GM12878 (cell line): Measurements from ENCODE around the gene TMEM176A. TPM values are rescaled to one million over a fixed set of nuclear protein-coding genes. Genes with fewer than 3 reads are reported as not detected.

ENCODE experiments used
- ATAC-seq: fragments of 200-7000 bp; cut with Tn5 transposase; 3 replicates; pipeline ENCODE4 v1.9.1; 2020; ENCODE audit warnings: mild to moderate bottlenecking, moderate library complexity
- BruUV-seq: library from RNA; stranded (reverse); fragments of 400-500 nt; replicated peaks from 2 replicates; lab custom pipeline; 2021; lab: Mats Ljungman, UMichigan
- CTCF ChIA-PET: fragments of 300-600 bp; sonication (Branson Sonifier 250); formaldehyde crosslinking; extraction: SDS; loops from one replicate; lab custom pipeline; 2021; ENCODE audit warnings: inconsistent platforms; lab: Yijun Ruan, JAX
- POLR2A ChIA-PET: fragments of 350-600 bp; formaldehyde crosslinking; extraction: SDS; loops from one replicate; lab custom pipeline; 2021; ENCODE audit warnings: inconsistent platforms; lab: Charles Lee
- RAD21 ChIA-PET: fragments of 300-600 bp; sonication (Branson Sonifier 250); formaldehyde crosslinking; loops from one replicate; lab custom pipeline; 2023; ENCODE audit warnings: antibody characterized with exemption; ENCODE audit not compliant: unreplicated experiment; lab: Charles Lee
- SMC1A ChIA-PET: fragments of 300-600 bp; sonication (Branson Sonifier 250); formaldehyde crosslinking; loops from one replicate; lab custom pipeline; 2023; ENCODE audit not compliant: unreplicated experiment, uncharacterized antibody; lab: Charles Lee
- DNase-seq: peaks from one replicate; pipeline ENCODE4 v3.0.0-alpha.2; 2011; ENCODE audit warnings: low read depth, low spot score
- FAIRE-seq: peaks from 3 replicates; lab custom pipeline; 2011; peaks lifted over from hg19 to GRCh38; lab: Jason Lieb, UNC
- H2AFZ ChIP-seq: 2 replicates; pipeline ENCODE4 v1.6.0; 2011; ENCODE audit warnings: low read depth, low read length, control low read depth; ENCODE audit not compliant: control insufficient read depth
- H3K27ac ChIP-seq: 2 replicates; pipeline ENCODE4 v1.5.1; 2011; ENCODE audit warnings: control low read depth; ENCODE audit not compliant: control insufficient read depth, insufficient read depth
- H3K27me3 ChIP-seq, 2 experiments: replicated peaks in 1 of 2; 2 replicates each; pipeline versions ENCODE4 v1.6.0 to v1.6.1; 2011; ENCODE audit warnings: low read length in 1 of 2; ENCODE audit not compliant: control insufficient read depth in 2 of 2, insufficient read depth in 2 of 2
- H3K36me3 ChIP-seq, 2 experiments: 2 replicates each; pipeline ENCODE4 v1.5.1; 2011; ENCODE audit warnings: low read length in 1 of 2; ENCODE audit not compliant: control insufficient read depth in 2 of 2, insufficient read depth in 2 of 2
- H3K4me1 ChIP-seq: 2 replicates; pipeline ENCODE4 v1.6.1; 2011; ENCODE audit warnings: mild to moderate bottlenecking, low read length, moderate library complexity, mixed read lengths; ENCODE audit not compliant: control insufficient read depth, insufficient read depth
- H3K4me2 ChIP-seq: 2 replicates; pipeline ENCODE4 v1.6.0; 2011; ENCODE audit warnings: control low read depth; ENCODE audit not compliant: control insufficient read depth, insufficient read depth
- H3K4me3 ChIP-seq: fragments of 200-600 bp; sonication (generic); 2 replicates; pipeline ENCODE4 v1.5.1; 2016
- H3K79me2 ChIP-seq: 2 replicates; pipeline ENCODE4 v1.6.0; 2011; ENCODE audit warnings: low read length; ENCODE audit not compliant: control insufficient read depth, insufficient read depth
- H3K9ac ChIP-seq: 2 replicates; pipeline ENCODE4 v1.8.0; 2011; ENCODE audit warnings: low read length, control low read depth, mixed read lengths; ENCODE audit not compliant: control insufficient read depth, insufficient read depth
- H3K9me3 ChIP-seq: replicated peaks from 3 replicates; pipeline ENCODE4 v1.5.1; 2011; ENCODE audit warnings: mild to moderate bottlenecking, low read length; ENCODE audit not compliant: control insufficient read depth, insufficient read depth
- H4K20me1 ChIP-seq: 2 replicates; pipeline ENCODE4 v1.6.0; 2011; ENCODE audit not compliant: control insufficient read depth, insufficient read depth
- GATAD2B ChIP-seq: fragments of 450-650 bp; conservative IDR thresholded peaks from 2 replicates; pipeline ENCODE4 v1.6.1; 2017; ENCODE audit warnings: low read depth, mild to moderate bottlenecking, moderate library complexity
- HCFC1 ChIP-seq: fragments of 150-350 bp; IDR thresholded peaks from 2 replicates; pipeline ENCODE4 v1.6.1; 2014; ENCODE audit warnings: low read length
- LARP7 ChIP-seq: fragments of 450-650 bp; IDR thresholded peaks from 2 replicates; pipeline ENCODE4 v1.6.1; 2017; ENCODE audit warnings: mild to moderate bottlenecking
- POLR2AphosphoS5 ChIP-seq: IDR thresholded peaks from 2 replicates; pipeline ENCODE4 v1.6.1; 2011; ENCODE audit warnings: mild to moderate bottlenecking, low read length, inconsistent platforms
- RCOR1 ChIP-seq: conservative IDR thresholded peaks from 2 replicates; pipeline ENCODE4 v1.6.1; 2012; ENCODE audit warnings: low read depth, low read length, improper control_type of control experiment
- SKIL ChIP-seq: fragments of 450-650 bp; IDR thresholded peaks from 2 replicates; pipeline ENCODE4 v1.6.1; 2017; ENCODE audit warnings: mild to moderate bottlenecking, low read depth, inconsistent platforms; ENCODE audit not compliant: poor library complexity, severe bottlenecking
- ZNF217 ChIP-seq: fragments of 450-650 bp; IDR thresholded peaks from 2 replicates; pipeline ENCODE4 v1.6.1; 2017; ENCODE audit warnings: antibody characterized with exemption, mild to moderate bottlenecking
- ZNF24 ChIP-seq: fragments of 450-650 bp; IDR thresholded peaks from 2 replicates; pipeline ENCODE4 v1.6.1; 2017; ENCODE audit warnings: antibody characterized with exemption, mild to moderate bottlenecking
- WGBS: methylation state at CpG from one replicate; pipeline ENCODE4 v1.1.6; 2016; ENCODE audit warnings: low lambda C conversion rate; ENCODE audit not compliant: insufficient replicate concordance, insufficient coverage; ENCODE audit errors: missing lambda C conversion rate; 5-methylcytosine and 5-hydroxymethylcytosine counted together
- in situ Hi-C: fragments of 300-500 bp; cut with MboI; formaldehyde crosslinking; loops from 9 replicates; pipeline ENCODE4 v1.14.3; 2018; ENCODE audit warnings: mixed read lengths
- intact Hi-C: fragments of 100-400 bp; cut with micrococcal nuclease; formaldehyde crosslinking; loops from one replicate; pipeline ENCODE4 v1.14.2; 2022; ENCODE audit not compliant: unreplicated experiment
- polyA plus RNA-seq, 11 experiments: library from polyadenylated mRNA; depleted of rRNA in 4 of 11; unstranded in 6 of 11; stranded (reverse) in 5 of 11; fragments of >200 nt; fragmentation: Nextera tagmentation in 4 of 11; fragmentation: Illumina TruSeq in 1 of 11; extraction: Ambion mirVana in 4 of 11; extraction: Trizol in 1 of 11; gene quantifications; 1 replicate in 1 of 11; 2 replicates in 10 of 11; pipeline versions ENCODE4 v1.2.1 to v1.2.3, GENCODE V29; 2011 to 2016; ENCODE audit warnings: inconsistent platforms in 2 of 11, missing spikeins in 2 of 11, low read depth in 1 of 11
- total RNA-seq, 4 experiments: library from RNA; depleted of rRNA in 3 of 4; stranded (reverse); fragments of >200 nt in 3 of 4; fragmentation: Illumina TruSeq in 1 of 4; extraction: Trizol in 1 of 4; gene quantifications; 2 replicates each; pipeline versions ENCODE4 v1.2.1 to v1.2.3, GENCODE V29; 2013 to 2021

The TMEM176A gene
- total and polyA plus RNA-seq, 10 of the 15 experiments (the other 5 are each of a cell fraction or from before 2014, with no cell fraction given): not detected

GRCh38 chr7:150826061-150826849 lies 25.7 kb downstream of the TMEM176A start:
- no TSS peak for BruUV-seq
- H3K9ac ChIP-seq: no peak overlapping the region
- intact Hi-C loops (no loop called here), in situ Hi-C loops (no loop called here)
- peaks cover 0 to 2% of the 10 kb centered on the region in 2 experiments; a peak in 2 of 4 replicates for H3K27me3 ChIP-seq
- WGBS: 16% methylated on average over 6 of the region's 6 CpGs
- no peak overlapping the region for H3K27ac ChIP-seq
- H2AFZ ChIP-seq: no peak overlapping the region
- POLR2A ChIA-PET: no interaction called here
- no peaks in the 10 kb centered on the region for H4K20me1 ChIP-seq
- RAD21 ChIA-PET: no interaction called here
- SMC1A ChIA-PET: no interaction called here
- no peaks in the 10 kb centered on the region for H3K79me2 ChIP-seq
- H3K4me3 ChIP-seq: no peak overlapping the region
- TF ChIP-seq ZNF217 (no peak), POLR2AphosphoS5 (no peak), SKIL (no peak), ZNF24 (no peak), LARP7 (no peak), GATAD2B (no peak), HCFC1 (no peak), RCOR1 (no peak)
- CTCF ChIA-PET: interaction anchor here (1.0 kb wide), 1 partner anchor 417 kb away, joined by 3 read pairs; no protein-coding TSS in a partner anchor
- DNase-seq (no peak), FAIRE-seq (no peak), ATAC-seq (no peak)
- H3K4me1 ChIP-seq: no peaks in the 10 kb centered on the region
- no peaks in the 10 kb centered on the region; the same call in 2 of the 3 replicates for H3K9me3 ChIP-seq
- no peak overlapping the region for H3K4me2 ChIP-seq
- H3K36me3 ChIP-seq: no peaks in the 10 kb centered on the region
